ENCODE measurements around the gene ANKRD39. TPM values are rescaled to one million over a fixed set of nuclear protein-coding genes. Genes with fewer than 3 reads are reported as not detected.
"Not testable (repeated sequence)": the region's sequence is repeated elsewhere in the genome, so short reads cannot be mapped to it uniquely, and the experiment has no call there.

The ANKRD39 gene
- total and polyA plus RNA-seq, 2 donors (not counting 1 experiment from before 2014, with no cell fraction given) = 14.8 to 19.3 TPM

DNA sequence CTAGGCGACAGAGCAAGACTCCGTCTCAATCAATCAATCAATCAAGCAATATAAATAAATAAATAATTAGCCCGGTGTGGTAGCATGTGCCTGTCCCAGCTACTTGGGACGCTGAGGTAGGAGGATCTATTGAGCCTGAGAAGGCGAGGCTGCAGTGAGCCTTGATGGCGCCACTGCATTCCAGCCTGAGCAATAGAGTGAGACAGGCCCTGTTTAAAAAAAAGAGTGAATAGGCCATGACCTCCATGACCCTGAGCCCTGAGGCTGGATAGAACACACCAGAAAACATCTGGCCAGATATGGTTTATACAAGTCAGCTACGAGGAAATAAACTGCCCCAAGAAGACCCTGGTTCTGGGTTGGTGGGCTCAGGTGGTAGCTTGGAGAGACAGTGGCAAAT, 32.4 kb upstream of the ANKRD39 start:
- no peak overlapping the region for H3K4me3 Mint-ChIP-seq
- Histone ChIP-seq H3K4me3 (ENCODE audit: control extremely low read depth in 1 of 5, extremely low read depth in 1 of 5, insufficient read depth in 1 of 5, low read depth in 2 of 5, low read length in 4 of 5) (no peak overlapping the region), H4K20me1 (ENCODE audit: control insufficient read depth, insufficient read depth, low read length, poor library complexity, severe bottlenecking) (no peaks in the 10 kb centered on the region), H3K27me3 (replicated peaks in 1 of 4; ENCODE audit: control extremely low read depth in 1 of 4, control insufficient read depth in 3 of 4, insufficient read depth in 4 of 4, low read length in 3 of 4) (no peaks in the 10 kb centered on the region), H3K4me2 (replicated peaks; ENCODE audit: low read depth, low read length, poor library complexity, severe bottlenecking) (no peak overlapping the region), H3K27ac (ENCODE audit: low read length in 2 of 2) (no peak overlapping the region), H3K79me2 (ENCODE audit: control insufficient read depth, insufficient read depth, low read length) (no peaks in the 10 kb centered on the region), H3K9ac (ENCODE audit: low read length) (no peak overlapping the region), H3K36me3 (replicated peaks in 1 of 2; ENCODE audit: control extremely low read depth in 1 of 2, control insufficient read depth in 1 of 2, extremely low read depth in 1 of 2, insufficient read depth in 2 of 2, low read length in 1 of 2) (no peaks in the 10 kb centered on the region), H3K9me3 (ENCODE audit: control extremely low read depth in 1 of 3, control insufficient read depth in 2 of 3, insufficient read depth in 1 of 3, low read length in 2 of 3) (no peaks in the 10 kb centered on the region), H3K4me1 (ENCODE audit: control insufficient read depth in 2 of 2, insufficient read depth in 2 of 2, low read length in 2 of 2) (peaks cover 14 to 19% of the 10 kb centered on the region in 2 donors), H2AFZ (ENCODE audit: insufficient read depth, low read depth, low read length, poor library complexity, severe bottlenecking) (no peak overlapping the region)
- no peak for TF ChIP-seq EZH2 (IDR thresholded peaks at IDR 0.05; ENCODE audit: borderline replicate concordance, insufficient read depth, low read depth, low read length, poor library complexity, severe bottlenecking)
- TF ChIP-seq, protein P1, sequence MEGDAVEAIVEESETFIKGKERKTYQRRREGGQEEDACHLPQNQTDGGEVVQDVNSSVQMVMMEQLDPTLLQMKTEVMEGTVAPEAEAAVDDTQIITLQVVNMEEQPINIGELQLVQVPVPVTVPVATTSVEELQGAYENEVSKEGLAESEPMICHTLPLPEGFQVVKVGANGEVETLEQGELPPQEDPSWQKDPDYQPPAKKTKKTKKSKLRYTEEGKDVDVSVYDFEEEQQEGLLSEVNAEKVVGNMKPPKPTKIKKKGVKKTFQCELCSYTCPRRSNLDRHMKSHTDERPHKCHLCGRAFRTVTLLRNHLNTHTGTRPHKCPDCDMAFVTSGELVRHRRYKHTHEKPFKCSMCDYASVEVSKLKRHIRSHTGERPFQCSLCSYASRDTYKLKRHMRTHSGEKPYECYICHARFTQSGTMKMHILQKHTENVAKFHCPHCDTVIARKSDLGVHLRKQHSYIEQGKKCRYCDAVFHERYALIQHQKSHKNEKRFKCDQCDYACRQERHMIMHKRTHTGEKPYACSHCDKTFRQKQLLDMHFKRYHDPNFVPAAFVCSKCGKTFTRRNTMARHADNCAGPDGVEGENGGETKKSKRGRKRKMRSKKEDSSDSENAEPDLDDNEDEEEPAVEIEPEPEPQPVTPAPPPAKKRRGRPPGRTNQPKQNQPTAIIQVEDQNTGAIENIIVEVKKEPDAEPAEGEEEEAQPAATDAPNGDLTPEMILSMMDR (IDR thresholded peaks at IDR 0.05) = no peak
- no peaks in the 10 kb centered on the region for H3K9me3 Mint-ChIP-seq (ENCODE audit: insufficient read depth)
- DNase-seq (no peak), ATAC-seq (ENCODE audit: low read depth) (no peak)
- ChIA-PET POLR2A (interaction anchor here (0.7 kb wide), 1 partner anchor 90 kb away, joined by 4 read pairs; no protein-coding TSS in a partner anchor), CTCF (interaction anchor here (0.6 to 1.2 kb wide), 2 partner anchors 32 to 41 kb away, joined by 3 to 4 read pairs; partner anchors contain the start of gene ANKRD39)
- WGBS (ENCODE audit: insufficient coverage) = 91% methylated on average over 5 of the region's 7 CpGs
- intact Hi-C loops (cut with micrococcal nuclease) = no loop called here
- H3K27ac Mint-ChIP-seq = no peak overlapping the region
- H3K27me3 Mint-ChIP-seq = no peaks in the 10 kb centered on the region
- H3K4me1 Mint-ChIP-seq = peaks cover 21% of the 10 kb centered on the region

DNA sequence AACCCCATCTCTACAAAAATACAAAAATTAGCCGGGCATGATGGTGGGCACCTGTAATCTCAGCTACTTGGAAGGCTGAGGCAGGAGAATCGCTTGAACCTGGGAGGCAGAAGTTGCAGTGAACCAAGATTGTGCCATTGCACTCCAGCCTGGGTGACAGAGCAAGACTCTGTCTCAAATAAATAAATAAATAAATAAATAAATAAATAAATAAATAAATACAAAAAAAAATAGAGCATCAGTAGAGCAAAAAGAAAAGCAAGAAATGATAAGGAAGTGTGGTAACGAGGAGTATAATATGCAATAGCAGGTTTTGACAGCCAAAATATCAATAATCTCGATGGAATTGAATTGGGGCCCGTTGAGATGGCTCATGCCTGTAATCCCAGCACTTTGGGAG, 31.7 kb upstream of the ANKRD39 start:
- H3K79me2 ChIP-seq (ENCODE audit: control insufficient read depth, insufficient read depth, low read length); H3K4me2 ChIP-seq (replicated peaks; ENCODE audit: low read depth, low read length, poor library complexity, severe bottlenecking); H3K9me3 Mint-ChIP-seq (ENCODE audit: insufficient read depth); H3K36me3 ChIP-seq (replicated peaks in 1 of 2; ENCODE audit: control extremely low read depth in 1 of 2, control insufficient read depth in 1 of 2, extremely low read depth in 1 of 2, insufficient read depth in 2 of 2, low read length in 1 of 2); POLR2A ChIA-PET; H2AFZ ChIP-seq (ENCODE audit: insufficient read depth, low read depth, low read length, poor library complexity, severe bottlenecking); ATAC-seq (ENCODE audit: low read depth); intact Hi-C loops (cut with micrococcal nuclease); H3K4me3 Mint-ChIP-seq; DNase-seq; H3K27me3 Mint-ChIP-seq; H3K27me3 ChIP-seq (replicated peaks in 1 of 4; ENCODE audit: control extremely low read depth in 1 of 4, control insufficient read depth in 3 of 4, insufficient read depth in 4 of 4, low read length in 3 of 4); H3K9me3 ChIP-seq (ENCODE audit: control extremely low read depth in 1 of 3, control insufficient read depth in 2 of 3, insufficient read depth in 1 of 3, low read length in 2 of 3); H4K20me1 ChIP-seq (ENCODE audit: control insufficient read depth, insufficient read depth, low read length, poor library complexity, severe bottlenecking); H3K9ac ChIP-seq (ENCODE audit: low read length); H3K4me3 ChIP-seq (ENCODE audit: control extremely low read depth in 1 of 5, extremely low read depth in 1 of 5, insufficient read depth in 1 of 5, low read depth in 2 of 5, low read length in 4 of 5); H3K27ac ChIP-seq (ENCODE audit: low read length in 2 of 2): not testable (repeated sequence)
- Mint-ChIP-seq H3K27ac (peak overlapping the region; percentile 46), H3K4me1 (peaks cover 21% of the 10 kb centered on the region)
- peaks cover 14 to 19% of the 10 kb centered on the region in 2 donors for H3K4me1 ChIP-seq (ENCODE audit: control insufficient read depth in 2 of 2, insufficient read depth in 2 of 2, low read length in 2 of 2)
- 100% methylated on average over 1 of the region's 5 CpGs for WGBS (ENCODE audit: insufficient coverage)
- CTCF ChIA-PET = interaction anchor here (0.6 to 1.2 kb wide), 2 partner anchors 32 to 42 kb away, joined by 3 read pairs; partner anchors contain the start of gene ANKRD39

Measured in B cell (primary cell).